GM15510 (cell line): Measurements from ENCODE around the gene FAM8A1.
A peak's percentile ranks its signal among the peaks of the same experiment; 100 is the strongest.

ENCODE experiments used
- POLR2A ChIP-seq: IDR thresholded peaks from 3 replicates; pipeline ENCODE4 v1.6.1; 2011; ENCODE audit warnings: borderline replicate concordance; ENCODE audit not compliant: insufficient read length; ENCODE audit errors: extremely low read depth

The FAM8A1 gene, protein sequence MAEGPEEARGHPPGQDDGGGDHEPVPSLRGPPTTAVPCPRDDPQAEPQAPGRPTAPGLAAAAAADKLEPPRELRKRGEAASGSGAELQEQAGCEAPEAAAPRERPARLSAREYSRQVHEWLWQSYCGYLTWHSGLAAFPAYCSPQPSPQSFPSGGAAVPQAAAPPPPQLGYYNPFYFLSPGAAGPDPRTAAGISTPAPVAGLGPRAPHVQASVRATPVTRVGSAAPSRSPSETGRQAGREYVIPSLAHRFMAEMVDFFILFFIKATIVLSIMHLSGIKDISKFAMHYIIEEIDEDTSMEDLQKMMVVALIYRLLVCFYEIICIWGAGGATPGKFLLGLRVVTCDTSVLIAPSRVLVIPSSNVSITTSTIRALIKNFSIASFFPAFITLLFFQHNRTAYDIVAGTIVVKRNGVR

DNA sequence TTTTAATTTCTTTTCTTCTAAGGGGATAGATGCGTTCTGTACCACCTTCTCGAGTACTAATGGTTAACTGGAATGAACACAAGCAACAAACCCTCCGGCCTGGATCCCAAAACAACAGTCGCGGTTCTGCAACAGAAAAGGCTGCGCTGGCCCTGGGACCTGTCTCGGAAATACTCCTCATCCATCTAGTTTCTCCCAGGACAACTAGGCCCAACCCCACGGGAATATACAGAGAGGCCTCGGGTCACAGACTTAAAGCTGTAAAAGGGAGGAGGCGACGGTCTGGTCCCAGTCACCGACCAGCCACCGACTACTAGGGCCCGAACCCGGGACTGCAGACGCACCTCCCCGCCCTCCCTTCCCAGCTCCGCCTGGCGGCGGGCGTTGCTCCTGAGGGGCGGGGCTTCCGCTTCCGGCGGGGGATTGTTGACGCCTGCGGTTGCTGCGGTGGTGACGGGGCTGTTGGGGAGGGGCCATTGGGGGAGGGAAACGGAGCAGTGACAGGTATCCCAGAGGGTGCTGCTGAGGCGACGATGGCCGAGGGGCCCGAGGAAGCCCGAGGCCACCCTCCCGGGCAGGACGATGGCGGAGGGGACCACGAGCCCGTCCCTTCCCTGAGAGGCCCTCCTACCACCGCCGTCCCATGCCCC lies at the start of gene FAM8A1:
FAM8A1 (plus strand) TSS at position 426 of the 650 bp plus-strand sequence; CDS start at position 534, 108 bp downstream.
- TF ChIP-seq POLR2A: peak; percentile 55

DNA sequence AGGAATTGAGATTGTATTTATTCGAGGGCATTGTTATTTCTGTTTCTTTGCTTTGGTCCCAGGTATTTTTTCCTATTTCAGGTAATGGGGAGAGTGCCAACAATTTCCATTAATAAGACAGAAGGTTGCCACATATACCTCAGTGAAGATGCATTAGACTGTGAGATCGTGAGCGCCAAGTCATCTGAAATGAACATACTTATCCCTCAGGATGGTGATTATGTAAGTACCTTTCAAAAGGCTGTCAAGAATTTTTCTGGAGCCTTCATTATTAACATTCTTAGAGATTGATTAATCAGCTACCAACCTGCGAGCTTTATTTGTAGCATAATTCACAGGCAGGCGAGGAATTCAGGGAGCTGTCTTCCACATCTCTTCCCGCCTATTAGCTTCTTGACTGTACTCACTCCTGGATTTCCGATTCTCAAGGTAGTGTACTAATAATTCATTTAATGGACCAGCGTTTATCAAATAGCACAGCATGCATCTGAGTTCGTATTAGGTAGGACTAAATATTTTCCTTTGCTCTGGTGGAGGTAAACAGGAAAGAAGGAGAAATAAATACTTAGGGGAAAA lies 48.6 kb upstream of the FAM8A1 start:
- no peak for TF ChIP-seq POLR2A

DNA sequence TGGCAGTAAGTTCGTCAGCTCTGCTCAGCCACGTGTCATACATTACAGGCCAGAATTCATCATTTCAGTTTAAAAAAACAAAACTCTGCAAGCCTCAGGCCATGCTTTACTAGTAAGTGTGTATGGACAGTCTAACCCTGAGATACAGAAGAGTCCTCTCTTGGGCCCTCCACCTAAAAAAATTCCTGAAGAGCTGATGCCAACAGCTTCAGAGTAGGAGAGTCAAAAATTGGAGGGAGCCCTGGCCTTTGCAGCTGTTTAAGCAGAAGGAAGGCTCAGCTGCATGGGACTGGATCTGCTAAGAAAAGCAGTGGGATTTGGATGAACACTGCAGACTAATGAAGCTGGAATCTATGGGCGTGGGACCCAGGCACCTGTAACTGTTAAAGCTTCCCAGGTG lies 47.2 kb upstream of the FAM8A1 start:
- no peak for TF ChIP-seq POLR2A

DNA sequence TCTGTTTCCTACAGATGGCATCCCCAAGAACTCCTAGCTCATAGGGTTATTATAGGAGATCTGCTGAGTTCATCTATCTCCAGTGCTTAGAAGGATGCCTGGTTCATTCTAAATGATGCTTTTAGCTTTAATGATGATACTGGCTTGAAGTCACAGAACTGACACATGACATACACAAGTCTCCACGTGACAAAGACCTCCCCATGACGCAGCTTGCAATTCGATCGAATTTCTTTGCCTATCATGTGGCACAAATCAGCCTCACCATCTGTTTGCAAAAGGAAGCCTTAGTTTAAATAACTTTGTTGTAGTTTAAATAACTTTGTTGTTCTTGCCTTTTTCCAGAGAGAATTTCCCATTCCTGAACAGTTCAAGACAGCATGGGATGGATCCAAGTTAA lies 44.1 kb upstream of the FAM8A1 start:
- no peak for TF ChIP-seq POLR2A

DNA sequence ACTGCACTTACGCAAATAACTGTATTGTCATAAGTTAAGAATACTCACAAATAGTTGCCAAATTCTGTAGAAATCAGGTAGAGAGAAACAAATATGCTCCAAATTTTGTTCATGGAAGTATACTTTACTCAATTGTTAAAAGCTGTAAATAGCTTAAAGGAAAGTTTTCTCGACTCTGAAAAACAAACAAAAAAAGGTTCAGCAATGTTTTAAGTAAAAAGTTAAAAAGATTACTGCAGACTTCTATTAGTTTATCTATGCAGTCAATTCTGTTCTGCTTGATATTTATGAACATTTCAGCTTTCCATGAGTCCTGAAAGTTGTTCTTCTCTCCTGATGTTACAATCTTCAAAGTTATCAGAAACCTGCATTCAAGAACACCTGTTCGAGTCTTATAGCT lies 37.5 kb upstream of the FAM8A1 start:
- no peak for TF ChIP-seq POLR2A

DNA sequence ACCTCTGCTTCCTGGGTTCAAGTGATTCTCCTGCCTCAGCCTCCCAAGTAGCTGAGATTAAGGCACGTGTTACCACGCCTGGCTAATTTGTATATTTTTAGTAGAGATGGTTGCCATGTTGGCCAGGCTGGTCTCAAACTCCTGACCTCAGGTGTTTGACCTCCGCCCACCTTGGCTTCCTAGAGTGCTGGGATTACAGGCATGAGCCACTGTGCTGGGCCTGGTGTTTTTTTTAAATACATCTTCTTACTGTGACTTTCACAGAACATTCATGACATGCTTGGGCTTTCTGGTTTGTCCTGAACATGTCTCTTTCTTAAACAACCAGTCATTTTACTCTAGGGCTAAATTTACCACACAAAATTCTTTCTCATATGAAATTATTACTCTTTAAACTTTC lies 34.7 kb upstream of the FAM8A1 start:
- no peak for TF ChIP-seq POLR2A

DNA sequence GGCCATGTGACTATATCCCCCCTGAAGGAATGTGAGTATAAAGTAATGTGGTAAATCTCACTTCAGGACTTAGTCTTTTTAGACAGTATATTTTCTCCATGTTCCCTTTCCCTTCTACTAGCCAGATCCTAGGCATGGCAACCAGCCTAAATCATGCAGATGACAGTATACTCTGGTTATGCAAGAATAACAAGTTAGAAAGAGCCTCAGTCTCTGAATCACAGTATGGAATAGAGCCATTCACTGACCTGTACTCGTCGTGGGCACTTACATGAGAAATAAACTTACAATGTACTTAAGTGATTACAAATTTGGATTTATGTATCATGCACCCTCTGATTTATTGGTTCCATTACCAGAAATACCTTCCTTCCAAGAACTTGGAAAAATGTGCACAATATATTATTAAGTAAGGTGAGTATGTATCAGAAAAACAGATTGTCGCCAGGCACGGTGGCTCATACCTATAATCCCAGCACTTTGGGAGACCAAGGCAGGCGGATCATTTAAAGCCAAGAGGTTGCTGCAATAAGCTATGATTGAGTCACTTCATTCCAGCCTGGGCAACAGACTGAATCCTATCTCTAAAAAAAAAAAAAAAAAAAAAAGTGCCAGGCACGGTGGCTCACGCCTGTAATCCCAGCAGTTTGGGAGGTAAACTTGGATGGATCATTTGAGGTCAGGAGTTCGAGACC lies 25.1 kb upstream of the FAM8A1 start:
- no peak for TF ChIP-seq POLR2A

DNA sequence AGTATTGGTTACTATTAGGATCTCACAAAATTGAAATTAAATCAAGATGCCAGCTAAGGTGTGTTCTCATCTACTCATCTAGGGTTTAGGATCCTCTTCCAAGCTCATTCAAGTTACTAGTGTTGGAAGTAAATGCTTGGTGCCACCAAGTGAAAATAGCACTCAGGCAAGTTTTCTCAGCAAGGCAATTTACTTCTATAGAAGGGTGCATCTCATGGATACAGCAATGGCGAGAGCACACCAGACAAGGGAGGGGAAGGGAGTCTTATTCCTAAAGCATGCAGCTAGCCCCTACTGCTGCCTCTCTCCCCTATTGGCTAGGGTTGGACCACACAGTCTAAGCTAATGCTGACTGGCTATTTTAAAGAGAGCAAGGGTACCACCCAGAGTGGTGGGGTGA lies 23.0 kb upstream of the FAM8A1 start:
- no peak for TF ChIP-seq POLR2A

DNA sequence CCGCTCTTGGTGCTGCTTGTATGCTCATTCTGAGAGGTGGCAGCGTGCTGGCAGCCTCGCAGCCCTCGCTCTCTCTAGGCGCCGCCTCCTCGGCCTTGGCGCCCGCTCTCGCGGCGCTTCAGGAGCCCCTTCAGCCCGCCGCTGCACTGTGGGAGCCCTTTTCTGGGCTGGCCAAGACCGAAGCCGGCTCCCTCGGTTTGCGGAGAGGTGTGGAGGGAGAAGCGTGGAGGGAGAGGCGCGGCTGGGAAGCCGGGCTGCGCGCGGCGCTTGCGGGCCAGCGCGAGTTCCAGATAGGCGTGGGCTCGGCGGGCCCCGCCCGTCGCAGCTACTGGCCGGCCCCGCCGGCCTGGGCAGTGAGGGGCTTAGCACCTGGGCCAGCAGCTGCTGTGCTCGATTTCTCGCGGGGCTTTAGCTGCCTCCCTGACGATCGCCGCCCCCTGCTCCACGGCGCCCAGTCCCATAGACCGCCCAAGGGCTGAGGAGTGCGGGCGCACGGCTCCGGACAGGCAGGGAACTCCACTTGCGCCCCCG lies 19.5 kb upstream of the FAM8A1 start:
- TF ChIP-seq POLR2A: no peak

DNA sequence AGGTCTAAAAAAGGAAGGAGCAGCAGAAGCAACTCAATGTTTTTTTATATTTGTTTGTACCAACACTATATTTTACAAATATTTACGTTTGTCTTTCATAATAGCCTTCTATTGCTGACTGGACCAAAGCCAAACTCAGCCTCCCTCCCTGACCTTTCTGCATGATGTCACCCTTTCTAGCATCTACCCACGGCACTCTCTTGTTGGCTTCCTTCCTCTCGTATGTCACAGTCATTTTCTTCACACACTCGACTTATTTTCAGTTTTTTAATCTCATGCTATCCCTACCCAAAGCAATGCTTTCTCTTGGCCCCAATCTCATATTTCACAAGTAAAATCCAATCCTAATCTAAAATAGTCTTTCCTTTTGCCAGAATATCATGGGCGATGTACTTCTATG lies 16.3 kb upstream of the FAM8A1 start:
- TF ChIP-seq POLR2A: no peak

DNA sequence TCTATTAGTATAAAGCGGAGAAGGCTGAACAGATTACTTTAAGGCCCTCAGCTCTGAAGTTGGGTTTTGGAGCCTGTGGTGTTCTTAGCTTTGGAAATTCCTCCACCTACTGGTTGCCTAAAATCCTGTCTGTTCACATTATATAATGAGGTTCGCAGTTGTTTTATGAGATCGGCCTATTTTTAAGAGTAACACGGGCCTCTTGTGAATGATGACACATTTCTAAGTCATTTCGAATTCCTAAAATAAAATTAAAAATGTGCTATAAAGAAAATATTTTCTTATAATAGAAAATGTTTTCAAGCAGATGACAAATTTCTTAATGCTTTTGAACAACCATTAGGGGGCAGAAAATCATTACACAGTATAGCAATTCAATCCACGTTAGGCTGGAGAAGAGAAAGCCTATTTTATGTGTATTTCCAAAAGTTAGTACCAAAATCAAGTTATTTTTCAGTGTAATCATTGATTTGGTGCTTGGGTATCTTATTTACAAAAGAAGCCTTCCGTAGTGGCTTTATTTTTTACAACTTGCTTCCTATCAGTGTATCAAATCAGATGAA lies 15.8 kb upstream of the FAM8A1 start:
- TF ChIP-seq POLR2A: no peak

DNA sequence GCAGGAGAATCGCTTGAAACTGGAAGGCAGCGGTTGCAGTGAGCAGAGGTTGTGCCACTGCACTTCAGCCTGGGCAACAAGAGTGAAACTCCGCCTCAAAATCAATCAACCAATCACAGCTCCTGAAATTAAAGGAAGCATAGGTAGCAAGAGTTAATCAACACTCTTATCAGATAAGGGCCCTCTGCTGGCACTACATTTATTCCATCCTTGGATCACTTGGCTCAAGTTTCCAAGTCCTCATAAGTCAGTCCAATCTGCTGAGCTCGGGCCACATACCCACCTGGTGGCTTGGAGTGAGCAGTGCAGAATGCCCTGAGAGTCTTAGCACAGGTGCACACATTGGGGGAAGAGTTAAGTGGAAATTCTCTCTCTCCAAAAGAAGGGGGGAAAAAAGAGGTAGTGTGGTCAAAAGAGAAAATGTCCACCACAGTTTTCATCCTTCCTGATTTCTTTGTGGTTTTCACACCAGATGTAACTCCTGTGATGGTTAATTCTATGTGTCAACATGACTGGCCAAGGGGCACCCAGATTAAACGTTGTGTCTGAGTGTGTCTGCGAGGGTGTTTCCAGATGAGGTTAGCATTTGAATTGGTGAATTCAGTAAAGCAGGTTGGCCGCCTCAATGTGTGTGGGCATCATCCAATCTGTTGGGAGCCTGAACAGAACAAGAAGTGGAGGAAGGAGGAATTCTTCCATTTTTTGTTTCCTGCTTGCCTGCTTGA lies 14.2 kb upstream of the FAM8A1 start:
- TF ChIP-seq POLR2A: no peak

DNA sequence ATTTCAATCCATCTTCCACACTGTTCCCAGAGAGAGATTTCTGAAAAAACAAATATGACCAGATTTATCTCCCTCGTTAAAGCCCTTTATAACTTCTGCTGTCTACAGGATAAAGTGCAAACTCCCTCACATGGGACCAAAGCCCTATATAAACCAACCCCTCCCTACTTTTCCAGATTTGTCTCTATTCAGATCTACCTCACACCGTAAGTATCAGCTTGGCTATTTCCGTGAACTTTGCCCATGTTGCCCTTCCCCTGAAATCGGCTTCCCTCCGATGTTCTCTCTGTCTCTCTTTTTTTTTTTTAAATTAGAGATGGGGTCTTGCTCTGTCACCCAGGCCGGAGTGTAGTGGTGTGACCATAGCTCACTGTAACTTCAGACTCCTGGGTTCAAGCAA lies 12.1 kb upstream of the FAM8A1 start:
- TF ChIP-seq POLR2A: no peak

DNA sequence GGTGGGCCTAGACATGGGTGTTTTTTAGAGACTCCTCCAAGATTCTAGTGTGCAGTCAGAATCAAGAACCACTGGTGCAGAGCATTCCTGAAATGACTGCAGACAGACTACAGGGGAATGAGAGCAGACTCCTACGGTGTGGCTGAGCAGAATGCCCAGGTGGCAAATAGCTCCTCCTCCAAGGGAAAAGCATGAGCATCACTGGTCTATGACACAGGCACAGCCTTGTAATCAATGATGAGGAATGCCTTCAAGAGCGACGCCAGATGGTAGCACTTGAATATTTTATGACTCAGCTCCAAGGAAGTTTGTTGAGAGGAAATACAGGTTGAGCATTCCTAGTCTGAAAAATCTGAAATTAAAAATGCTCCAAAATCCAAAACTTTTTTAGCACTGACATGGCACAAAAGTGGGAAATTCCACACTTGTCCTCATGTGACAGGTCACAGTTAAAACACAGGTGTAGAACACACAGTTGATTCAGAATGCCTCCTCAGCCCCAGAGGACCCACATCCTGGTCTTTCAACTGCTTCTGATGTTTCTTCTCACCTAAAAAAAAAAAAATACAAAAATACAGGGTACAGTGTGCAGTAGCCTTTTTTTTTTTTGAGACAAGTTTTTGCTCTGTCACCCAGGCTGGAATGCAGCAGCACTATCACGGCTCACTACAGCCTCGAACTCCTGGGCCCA lies 10.6 kb upstream of the FAM8A1 start:
- no peak for TF ChIP-seq POLR2A

DNA sequence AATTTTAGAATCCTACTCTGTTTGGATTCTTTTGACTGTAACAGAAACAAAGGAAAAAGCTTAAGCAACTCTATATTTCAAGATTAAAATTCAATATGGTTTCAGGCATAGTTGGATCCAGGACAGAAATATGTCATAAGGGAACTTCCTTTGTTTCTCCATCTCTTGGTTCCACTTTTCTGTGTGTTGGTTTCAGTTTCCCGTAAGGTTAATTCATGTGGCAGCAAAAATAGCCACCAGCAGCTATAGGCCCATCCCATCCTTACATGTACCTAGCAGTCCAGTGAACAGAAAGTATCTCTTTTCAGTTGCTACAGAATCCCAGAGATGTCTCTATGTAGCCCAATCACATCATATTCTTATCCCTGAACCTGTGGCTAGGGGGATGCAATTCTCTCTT lies 8.8 kb upstream of the FAM8A1 start:
- TF ChIP-seq POLR2A: no peak
